IMR-90 (cell line): ENCODE measurements around the gene ZNF700. TPM values are rescaled to one million over a fixed set of nuclear protein-coding genes. Genes with fewer than 3 reads are reported as not detected.

Experiments
- ATAC-seq: fragments of 200-7000 bp; cut with Tn5 transposase; 2 replicates; pipeline ENCODE4 v1.9.1; 2020; ENCODE audit warnings: low read depth, mild to moderate bottlenecking, moderate library complexity
- BruUV-seq: library from RNA; stranded (reverse); fragments of 400-500 nt; replicated peaks from 2 replicates; lab custom pipeline; 2021; lab: Mats Ljungman, UMichigan
- CTCF ChIA-PET: fragments of 300-600 bp; formaldehyde crosslinking; extraction: SDS; loops from one replicate; lab custom pipeline; 2021; ENCODE audit warnings: antibody characterized with exemption; lab: Yijun Ruan, JAX
- POLR2A ChIA-PET: fragments of 300-600 bp; sonication (Branson Sonifier 250); formaldehyde crosslinking; loops from one replicate; lab custom pipeline; 2022; ENCODE audit warnings: antibody characterized with exemption; ENCODE audit not compliant: unreplicated experiment; lab: Charles Lee
- DNase-seq: peaks from one replicate; pipeline ENCODE4 v3.0.0; 2013
- H2AFZ ChIP-seq: replicated peaks from 2 replicates; pipeline ENCODE3; 2013; ENCODE audit warnings: low read length, mild to moderate bottlenecking; ENCODE audit not compliant: poor library complexity
- H2AK5ac ChIP-seq: 2 replicates; pipeline ENCODE4 v1.6.1; 2013; ENCODE audit warnings: low read depth, low read length, inconsistent platforms
- H2AK9ac ChIP-seq: replicated peaks from 2 replicates; pipeline ENCODE3; 2013; ENCODE audit warnings: mild to moderate bottlenecking, low read depth, low read length, moderate library complexity; ENCODE audit not compliant: poor library complexity
- H2BK120ac ChIP-seq: 2 replicates; pipeline ENCODE4 v1.6.1; 2013; ENCODE audit warnings: low read depth, low read length, inconsistent platforms
- H2BK15ac ChIP-seq: 3 replicates; pipeline ENCODE4 v1.6.1; 2013; ENCODE audit warnings: low read depth, low read length, inconsistent platforms
- H2BK20ac ChIP-seq: 2 replicates; pipeline ENCODE4 v1.6.1; 2013; ENCODE audit warnings: low read depth, mild to moderate bottlenecking, inconsistent platforms, low read length, moderate library complexity
- H2BK5ac ChIP-seq: 2 replicates; pipeline ENCODE4 v1.6.1; 2013; ENCODE audit warnings: mild to moderate bottlenecking, low read depth, low read length, inconsistent platforms; ENCODE audit not compliant: poor library complexity, severe bottlenecking
- H3K14ac ChIP-seq: replicated peaks from 2 replicates; pipeline ENCODE4 v1.6.1; 2013; ENCODE audit warnings: low read depth, low read length, inconsistent platforms
- H3K18ac ChIP-seq: 2 replicates; pipeline ENCODE4 v1.6.1; 2013; ENCODE audit warnings: low read depth, low read length, control low read depth
- H3K23ac ChIP-seq: 2 replicates; pipeline ENCODE4 v1.6.1; 2013; ENCODE audit warnings: low read depth, low read length, inconsistent platforms
- H3K27ac ChIP-seq: 2 replicates; pipeline ENCODE4 v1.5.1; 2013; ENCODE audit warnings: mild to moderate bottlenecking, control low read depth, low read length; ENCODE audit not compliant: insufficient read depth
- H3K27me3 ChIP-seq: 2 replicates; pipeline ENCODE4 v1.6.1; 2013; ENCODE audit warnings: low read length; ENCODE audit not compliant: control insufficient read depth, insufficient read depth
- H3K36me3 ChIP-seq: 2 replicates; pipeline ENCODE4 v1.6.1; 2013; ENCODE audit warnings: low read length, mixed read lengths; ENCODE audit not compliant: control insufficient read depth, insufficient read depth
- H3K4ac ChIP-seq: 2 replicates; pipeline ENCODE4 v1.6.1; 2013; ENCODE audit warnings: low read depth, low read length, inconsistent platforms
- H3K4me1 ChIP-seq: 2 replicates; pipeline ENCODE4 v1.6.1; 2013; ENCODE audit warnings: low read length, mixed read lengths; ENCODE audit not compliant: control insufficient read depth, insufficient read depth
- H3K4me2 ChIP-seq: 2 replicates; pipeline ENCODE4 v1.6.1; 2013; ENCODE audit warnings: low read depth, mild to moderate bottlenecking, control low read depth, low read length, moderate library complexity
- H3K4me3 ChIP-seq: 2 replicates; pipeline ENCODE4 v1.5.1; 2013; ENCODE audit warnings: low read depth, mild to moderate bottlenecking, control low read depth, low read length, moderate library complexity; ENCODE audit not compliant: insufficient read depth
- H3K56ac ChIP-seq: 2 replicates; pipeline ENCODE4 v1.6.1; 2013; ENCODE audit warnings: low read length, inconsistent platforms; ENCODE audit not compliant: insufficient read depth; ENCODE audit errors: extremely low read depth
- H3K79me1 ChIP-seq, 2 experiments: 2 replicates each; pipeline ENCODE4 v1.6.1; 2013; ENCODE audit warnings: low read length in 2 of 2, inconsistent platforms in 1 of 2, low read depth in 1 of 2
- H3K9ac ChIP-seq: 2 replicates; pipeline ENCODE4 v1.6.1; 2013; ENCODE audit warnings: low read depth, low read length, control low read depth
- H3K9me1 ChIP-seq: 2 replicates; pipeline ENCODE4 v1.6.1; 2013; ENCODE audit warnings: low read length, inconsistent platforms; ENCODE audit not compliant: insufficient read depth
- H3K9me3 ChIP-seq: 2 replicates; pipeline ENCODE4 v1.6.1; 2013; ENCODE audit warnings: low read length; ENCODE audit not compliant: control insufficient read depth, insufficient read depth
- H4K20me1 ChIP-seq: 2 replicates; pipeline ENCODE4 v1.6.1; 2013; ENCODE audit warnings: low read length, inconsistent platforms; ENCODE audit not compliant: insufficient read depth
- H4K5ac ChIP-seq: 2 replicates; pipeline ENCODE4 v1.6.1; 2013; ENCODE audit warnings: mild to moderate bottlenecking, low read depth, low read length, control low read depth
- H4K8ac ChIP-seq, 2 experiments: 2 replicates each; pipeline ENCODE4 v1.6.1; 2013; ENCODE audit warnings: low read depth in 2 of 2, low read length in 2 of 2, control low read depth in 1 of 2, inconsistent platforms in 1 of 2
- H4K91ac ChIP-seq: 2 replicates; pipeline ENCODE4 v1.6.1; 2013; ENCODE audit warnings: low read depth, low read length, inconsistent platforms; ENCODE audit not compliant: insufficient read depth
- CHD1 ChIP-seq: IDR thresholded peaks from 2 replicates; pipeline ENCODE4 v1.6.1; 2012; ENCODE audit warnings: low read depth, low read length, improper control_type of control experiment
- CTCF ChIP-seq: conservative IDR thresholded peaks from 2 replicates; pipeline ENCODE4 v1.5.1; 2012; ENCODE audit warnings: mild to moderate bottlenecking, low read depth, low read length, improper control_type of control experiment
- ELK1 ChIP-seq: fragments of 150-350 bp; IDR thresholded peaks from 2 replicates; pipeline ENCODE4 v1.6.1; 2016; ENCODE audit warnings: low read depth, mild to moderate bottlenecking, low read length, moderate library complexity, borderline replicate concordance
- FOS ChIP-seq: fragments of 150-350 bp; IDR thresholded peaks from 2 replicates; pipeline ENCODE4 v1.6.1; 2016; ENCODE audit warnings: low read depth, low read length
- MAFK ChIP-seq: IDR thresholded peaks from 2 replicates; pipeline ENCODE4 v1.6.1; 2012; ENCODE audit warnings: low read depth, low read length, improper control_type of control experiment
- MXI1 ChIP-seq: IDR thresholded peaks from 2 replicates; pipeline ENCODE4 v1.6.1; 2012; ENCODE audit warnings: low read depth, mild to moderate bottlenecking, low read length, moderate library complexity, borderline replicate concordance
- RAD21 ChIP-seq: IDR thresholded peaks from 2 replicates; pipeline ENCODE4 v1.6.1; 2012; ENCODE audit warnings: low read length, improper control_type of control experiment
- RCOR1 ChIP-seq: IDR thresholded peaks from 2 replicates; pipeline ENCODE4 v1.6.1; 2012; ENCODE audit warnings: mild to moderate bottlenecking, low read length, improper control_type of control experiment; ENCODE audit not compliant: insufficient replicate concordance
- WGBS, 2 experiments: methylation state at CpG; one replicate each; pipeline versions ENCODE4 v1.1.5 to v1.1.7; 2013; ENCODE audit warnings: missing lambda C conversion rate in 2 of 2; ENCODE audit not compliant: insufficient read length in 1 of 2; ENCODE audit errors: extremely low coverage in 2 of 2; 5-methylcytosine and 5-hydroxymethylcytosine counted together
- dilution Hi-C: fragments of 300-500 bp; cut with HindIII; formaldehyde crosslinking; loops from one replicate; pipeline ENCODE4 v1.14.3; 2018; ENCODE audit warnings: low sequenced_read_pairs; ENCODE audit not compliant: unreplicated experiment
- in situ Hi-C: fragments of 300-500 bp; cut with MboI; formaldehyde crosslinking; loops from 3 replicates; pipeline ENCODE4 v1.14.3; 2019; ENCODE audit warnings: low sequenced_read_pairs, inconsistent platforms, mixed read lengths
- intact Hi-C: fragments of 100-400 bp; cut with micrococcal nuclease; formaldehyde crosslinking; loops from 2 replicates; pipeline ENCODE4 v1.10.0; 2022
- polyA plus RNA-seq, 3 experiments: library from polyadenylated mRNA; depleted of rRNA; stranded (reverse); fragments of >200 nt; gene quantifications; 2 replicates each; pipeline ENCODE4 v1.2.3, GENCODE V29; 2012; ENCODE audit warnings: low replicate concordance in 1 of 3
- total RNA-seq: library from RNA; depleted of rRNA; stranded (reverse); fragments of >200 nt; gene quantifications from 2 replicates; pipeline ENCODE4 v1.2.3, GENCODE V29; 2012

Gene ZNF700
- total and polyA plus RNA-seq, 2 of the 4 experiments (the other 2 are of a cell fraction) = 5.3 to 10.2 TPM

- H3K27me3 ChIP-seq = no peaks in the 10 kb centered on the region
- no peak for DNase-seq
- no peak overlapping the region for H3K27ac ChIP-seq
- no peak overlapping the region for H4K5ac ChIP-seq
- H3K9ac ChIP-seq = no peak overlapping the region
- no peak overlapping the region for H2AFZ ChIP-seq
- peaks cover 48% of the 10 kb centered on the region for H3K36me3 ChIP-seq
- no peak overlapping the region for H4K91ac ChIP-seq
- H3K18ac ChIP-seq = no peak overlapping the region
- ChIA-PET CTCF (no interaction called here), POLR2A (no interaction called here)
- no peak overlapping the region for H3K4me3 ChIP-seq
- H3K4me2 ChIP-seq = no peak overlapping the region
- no peak overlapping the region for H4K8ac ChIP-seq
- H3K14ac ChIP-seq = no peak overlapping the region
- peaks cover 5 to 8% of the 10 kb centered on the region in 2 experiments; a peak in 3 of 4 replicates for H3K79me1 ChIP-seq
- TF ChIP-seq MXI1 = no peak
- TF ChIP-seq ELK1 = no peak
- no peak for TF ChIP-seq RAD21
- TF ChIP-seq CHD1 = no peak
- no peak for TF ChIP-seq MAFK
- TF ChIP-seq FOS = no peak
- no peak for TF ChIP-seq RCOR1
- no peak for TF ChIP-seq CTCF
- intact Hi-C loops = no loop called here
- H3K9me1 ChIP-seq = no peaks in the 10 kb centered on the region
- H2BK20ac ChIP-seq = no peak overlapping the region
- H3K23ac ChIP-seq = no peak overlapping the region
- H2BK5ac ChIP-seq = no peak overlapping the region
- H4K20me1 ChIP-seq = no peaks in the 10 kb centered on the region
- no TSS peak for BruUV-seq
- no peak overlapping the region for H2AK9ac ChIP-seq
- peaks cover 83% of the 10 kb centered on the region for H3K9me3 ChIP-seq
- H3K4ac ChIP-seq = no peak overlapping the region
- WGBS, 2 experiments = no CpG with 5 or more reads among the region's 5 CpGs
- no peaks in the 10 kb centered on the region for H3K4me1 ChIP-seq
- no peak overlapping the region for H3K56ac ChIP-seq
- dilution Hi-C loops = no loop called here
- H2BK15ac ChIP-seq = no peak overlapping the region
- in situ Hi-C loops = no loop called here
- ATAC-seq = no peak
- no peak overlapping the region for H2BK120ac ChIP-seq
- no peak overlapping the region for H2AK5ac ChIP-seq
These were observed 25.4 kb downstream of the ZNF700 start for GRCh38 chr19:11950312-11950711.
